Measurements from ENCODE around the gene CCNDBP1.
"Not testable (repeated sequence)": the region's sequence is repeated elsewhere in the genome, so short reads cannot be mapped to it uniquely, and the experiment has no call there.

The CCNDBP1 gene

DNA sequence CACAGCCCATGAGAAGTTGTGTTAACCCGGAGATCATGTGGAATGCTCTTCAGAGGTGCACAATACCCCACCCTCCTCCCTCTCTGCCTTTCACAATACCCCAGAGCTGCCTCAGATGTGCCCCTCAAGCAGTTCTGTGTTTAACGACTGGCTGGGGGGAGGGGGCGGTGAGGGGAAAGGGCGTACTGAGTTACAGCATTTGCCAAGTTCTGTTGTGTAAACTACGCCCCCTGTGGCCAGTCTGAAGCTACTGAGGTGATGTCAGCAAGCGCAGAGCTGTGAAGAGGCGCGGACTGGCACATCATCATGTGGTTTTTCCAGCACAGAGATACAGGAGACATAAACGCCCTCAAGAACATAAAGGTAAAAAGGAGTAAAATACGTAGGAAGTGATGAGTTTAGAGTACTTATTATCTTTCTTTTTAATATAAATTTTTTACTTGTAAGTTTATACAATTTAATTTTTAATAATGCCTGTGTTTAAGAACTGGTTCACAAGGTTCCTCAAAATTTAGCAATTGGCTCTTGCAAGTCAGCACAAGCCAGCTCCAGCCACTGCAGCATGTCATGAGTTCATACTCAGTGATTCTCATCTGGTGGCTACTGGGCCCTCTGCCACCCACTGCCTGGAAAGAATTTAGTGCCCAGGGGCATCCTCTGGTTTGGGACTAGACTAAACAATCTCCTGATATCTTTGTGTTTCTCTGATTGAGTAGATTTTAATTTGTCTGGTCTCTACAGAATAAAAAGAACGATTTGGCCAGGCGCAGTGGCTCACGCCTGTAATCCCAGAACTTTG, 33.9 kb downstream of the CCNDBP1 start:
- no peak for DNase-seq

- no peak for DNase-seq
Observed at GRCh38 chr15:43219929-43220928, 35.0 kb downstream of the CCNDBP1 start.

DNA sequence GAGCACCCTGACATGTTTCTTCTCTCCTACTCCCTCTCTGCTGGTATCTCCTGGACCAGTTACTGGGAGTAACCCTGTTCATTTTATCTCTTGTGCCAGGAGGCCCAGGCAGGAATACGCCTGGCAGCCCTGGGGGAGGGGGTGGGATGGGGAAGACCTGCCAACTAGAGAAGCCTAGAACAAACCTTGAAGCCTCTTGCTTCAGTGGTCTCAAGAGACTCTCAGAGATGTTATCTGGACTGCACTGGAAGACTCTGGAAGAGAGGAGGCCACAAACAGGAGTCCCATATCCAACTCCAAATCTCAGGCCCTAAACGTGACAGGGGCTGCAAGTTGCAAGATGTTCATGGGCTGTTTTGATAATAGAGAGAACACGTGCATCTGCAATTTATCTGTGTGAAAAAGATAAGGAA, 35.8 kb downstream of the CCNDBP1 start, which contains the start of gene EPB42:
Gene EPB42 (minus strand): TSS at position 28 of the 413 bp plus-strand sequence. CDS start 193 bp downstream, outside the sequence.
- no peak for DNase-seq

DNA sequence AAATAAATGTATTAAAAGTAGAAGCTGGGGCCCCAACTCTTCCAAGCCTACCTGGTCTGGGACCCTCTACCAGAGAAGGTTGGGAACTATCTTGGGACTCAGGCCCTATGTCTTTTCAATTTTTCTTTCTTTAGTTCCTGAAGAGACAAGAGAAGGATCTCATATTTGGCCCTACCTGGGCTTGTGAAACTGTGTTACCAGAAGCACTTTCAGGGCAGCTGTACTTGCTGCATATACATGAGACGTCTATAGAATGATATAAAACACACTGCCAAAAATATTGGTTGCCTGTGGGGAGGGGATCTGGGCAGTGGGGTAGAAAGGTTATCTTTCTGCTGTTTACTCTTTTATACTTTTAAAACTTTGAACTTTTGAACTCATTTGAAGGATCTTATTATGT, 36.2 kb downstream of the CCNDBP1 start:
- DNase-seq = no peak

GRCh38 chr15:43225201-43225949, 40.2 kb downstream of the CCNDBP1 start:
- DNase-seq = peak; percentile 4

- not testable (repeated sequence) for DNase-seq
Observed at GRCh38 chr15:43225950-43226255, 40.7 kb downstream of the CCNDBP1 start.

- no peak for DNase-seq
Observed at GRCh38 chr15:43226436-43227305, 41.5 kb downstream of the CCNDBP1 start.

DNA sequence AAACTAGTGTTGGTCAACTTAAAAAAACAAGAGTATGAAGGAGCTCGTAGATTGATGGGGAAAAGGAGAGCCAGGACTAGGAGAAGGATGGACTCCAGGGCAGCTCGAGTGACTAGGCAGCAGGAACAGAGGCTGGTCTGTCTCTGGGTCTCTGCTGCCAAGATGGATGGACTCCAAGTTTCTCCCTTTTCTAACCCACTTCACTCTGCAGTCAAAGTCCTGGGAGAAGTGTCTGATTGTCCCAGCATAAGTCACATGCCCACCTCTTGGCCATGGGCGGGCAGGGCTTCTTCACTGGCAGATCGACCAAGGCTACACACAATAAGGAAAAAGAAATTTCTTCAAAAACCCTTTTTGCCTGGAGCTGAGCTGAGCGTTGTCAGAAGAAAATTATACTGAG, 44.8 kb downstream of the CCNDBP1 start:
- no peak for DNase-seq

DNA sequence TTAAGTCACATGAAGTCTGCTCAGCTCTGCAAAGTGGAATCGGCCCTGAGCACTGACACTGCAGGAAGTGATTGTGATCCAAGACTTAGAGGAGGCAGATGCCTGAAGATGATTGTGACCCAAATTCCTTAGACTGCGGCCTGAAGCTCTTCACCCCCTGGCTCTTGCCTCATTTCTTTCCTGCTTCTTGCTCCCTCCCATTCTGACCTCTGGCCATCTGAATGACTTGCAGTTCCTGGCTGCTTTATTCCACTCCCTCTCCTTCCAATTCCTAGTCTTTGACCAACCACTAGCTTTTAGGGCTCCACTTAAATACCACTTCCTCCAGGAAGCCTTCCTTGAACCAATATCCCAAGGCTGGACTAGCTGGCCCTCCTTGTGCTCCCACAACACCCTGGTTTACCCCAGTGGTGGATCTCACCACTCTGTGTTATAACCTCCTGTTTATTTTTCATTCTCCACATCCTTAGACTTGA, 45.5 kb downstream of the CCNDBP1 start:
- no peak for DNase-seq

- DNase-seq = no peak
Observed at GRCh38 chr15:43232289-43232874, 47.2 kb downstream of the CCNDBP1 start.

GRCh38 chr15:43235536-43235935, 50.3 kb downstream of the CCNDBP1 start:
- DNase-seq = no peak

DNA sequence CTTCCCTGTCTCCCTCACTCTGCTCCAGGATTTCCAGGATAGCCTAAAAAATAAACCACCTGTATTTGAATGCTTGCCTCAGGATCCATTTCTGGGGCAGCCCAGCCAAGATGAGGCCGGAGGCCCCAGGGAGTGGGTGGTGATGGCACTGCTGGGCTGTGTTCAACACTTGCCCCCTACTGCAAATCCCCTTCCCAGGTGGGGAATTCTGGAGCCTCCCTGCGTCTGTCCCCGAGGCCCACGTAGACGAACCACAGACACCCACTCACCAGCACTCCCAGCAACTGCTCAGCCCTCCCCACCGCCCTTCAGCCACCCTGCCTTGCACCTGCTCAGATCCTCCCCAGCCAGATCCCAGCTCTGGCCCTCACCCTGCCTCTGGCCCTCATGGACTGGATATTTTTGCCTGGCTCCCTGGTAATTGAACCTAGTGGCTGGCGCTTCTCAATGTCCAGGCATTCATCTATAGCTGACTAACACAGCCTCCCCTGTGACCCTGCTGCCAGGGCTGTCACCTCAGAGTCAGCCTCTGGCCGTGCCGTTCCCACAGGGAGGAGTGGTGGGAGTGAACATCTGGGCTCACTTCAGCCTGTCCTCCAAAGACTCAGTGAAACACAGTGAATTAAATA, 52.8 kb downstream of the CCNDBP1 start:
- DNase-seq = no peak

DNA sequence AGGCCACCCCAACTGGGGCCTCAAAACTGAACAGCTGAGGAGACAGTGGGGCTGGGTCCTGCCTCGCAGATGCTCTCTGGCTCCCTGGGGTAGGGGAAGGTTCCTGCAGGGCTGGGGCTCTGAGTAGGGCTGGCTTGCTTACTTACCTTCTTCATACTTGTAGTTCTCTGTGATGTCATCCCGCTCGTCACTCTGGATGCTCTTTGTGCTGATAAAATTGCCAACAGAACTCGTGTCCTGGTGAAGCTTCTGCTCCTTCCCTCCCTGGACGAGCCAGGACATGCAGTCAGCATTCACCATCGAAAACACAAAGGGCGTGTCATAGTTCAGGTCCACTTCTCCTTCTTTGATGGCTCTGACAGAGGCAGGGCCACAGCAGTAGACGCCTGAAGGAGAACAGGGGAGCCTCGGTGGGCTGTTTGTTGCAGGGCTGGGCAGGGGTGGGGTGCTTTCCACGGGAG, 53.5 kb downstream of the CCNDBP1 start:
- DNase-seq = no peak

DNA sequence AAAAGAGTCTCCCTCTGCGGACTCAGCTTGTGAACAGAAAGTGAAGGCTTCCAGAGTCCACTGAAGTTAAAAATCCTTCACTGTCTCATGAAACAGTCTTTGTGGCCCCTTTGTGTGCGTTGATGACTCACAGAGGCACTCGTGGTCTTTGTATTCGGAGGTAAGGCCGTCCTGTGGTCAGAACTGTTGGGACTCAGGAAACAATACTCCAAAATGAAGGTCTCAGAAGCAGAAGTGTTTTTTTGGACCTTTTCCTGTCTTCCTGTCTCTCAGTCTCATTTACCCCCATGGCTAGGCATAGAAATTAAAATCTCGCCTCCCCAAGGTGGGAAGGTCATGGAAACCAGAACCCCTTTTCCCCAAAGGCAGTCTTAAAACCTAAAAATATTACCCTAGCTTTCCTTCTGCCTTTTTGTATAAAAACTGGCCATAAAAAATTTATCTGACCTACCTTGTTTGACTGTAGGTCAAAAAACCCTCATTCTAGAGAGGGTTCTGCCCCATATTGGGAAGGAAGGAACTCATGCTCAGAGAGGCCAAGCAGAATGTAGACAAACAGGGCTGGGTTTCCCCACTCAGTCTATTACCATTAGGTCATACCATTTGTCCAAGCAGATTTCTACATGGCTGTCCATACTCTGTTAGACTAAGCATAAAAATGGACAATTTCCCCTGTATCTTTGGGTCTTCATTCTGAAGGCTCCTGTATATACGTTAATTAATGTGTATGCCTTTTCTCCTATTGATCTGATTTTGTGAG, 54.7 kb downstream of the CCNDBP1 start:
- no peak for DNase-seq

- DNase-seq = no peak
Observed at GRCh38 chr15:43241100-43241499, 55.9 kb downstream of the CCNDBP1 start.

GRCh38 chr15:43242616-43243015, 57.4 kb downstream of the CCNDBP1 start:
- no peak for DNase-seq

GRCh38 chr15:43243020-43243645, 57.9 kb downstream of the CCNDBP1 start:
- no peak for DNase-seq

- DNase-seq = no peak
Observed at GRCh38 chr15:43244092-43244491, 58.9 kb downstream of the CCNDBP1 start.

DNA sequence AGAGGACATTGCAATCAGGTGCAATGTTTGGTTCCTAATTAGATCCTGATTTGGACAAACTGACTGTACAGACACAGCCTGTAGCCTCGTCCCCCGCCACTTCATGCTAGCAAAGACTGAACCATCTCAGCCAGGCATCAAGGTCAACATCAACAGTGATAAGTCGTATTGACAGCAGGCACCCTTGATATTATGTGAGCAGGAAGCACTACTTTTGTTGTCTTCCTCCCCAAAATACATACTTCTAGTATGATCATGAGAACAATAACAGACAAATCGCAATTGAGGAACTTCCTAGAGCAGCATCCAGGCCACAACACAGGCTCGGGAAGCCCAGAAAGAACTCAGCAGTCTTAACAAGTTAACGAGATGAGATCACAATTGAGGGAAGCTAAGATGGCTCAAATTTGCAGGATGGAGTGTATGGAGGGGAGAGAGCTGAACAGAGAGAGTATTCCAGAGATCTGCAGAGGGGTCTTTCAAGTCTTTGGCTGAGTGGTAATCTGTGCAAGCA, 61.1 kb downstream of the CCNDBP1 start:
- no peak for DNase-seq
